ENCODE results near the gene UBE2G2.

Gene UBE2G2

DNA sequence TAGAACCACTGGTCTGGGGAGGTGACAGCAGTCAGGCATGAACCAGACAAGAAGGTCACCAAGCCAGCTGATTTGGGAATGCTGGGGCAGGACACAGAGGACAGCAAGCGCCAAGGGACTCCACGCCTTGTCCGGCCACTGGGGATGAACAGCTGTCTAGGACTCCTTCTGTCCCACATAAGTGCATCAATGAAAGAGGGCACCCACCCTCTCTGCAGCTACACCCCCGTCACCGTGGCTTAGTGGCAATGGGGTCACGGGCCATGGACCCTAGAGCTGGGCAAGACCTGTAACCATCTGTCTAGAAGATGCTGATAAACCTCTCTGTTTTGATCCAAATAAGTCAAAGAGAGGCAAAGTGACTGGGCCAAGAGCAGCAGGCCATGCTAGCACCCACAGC is 16.8 kb downstream of the UBE2G2 start:
- DNase-seq: no peak

DNA sequence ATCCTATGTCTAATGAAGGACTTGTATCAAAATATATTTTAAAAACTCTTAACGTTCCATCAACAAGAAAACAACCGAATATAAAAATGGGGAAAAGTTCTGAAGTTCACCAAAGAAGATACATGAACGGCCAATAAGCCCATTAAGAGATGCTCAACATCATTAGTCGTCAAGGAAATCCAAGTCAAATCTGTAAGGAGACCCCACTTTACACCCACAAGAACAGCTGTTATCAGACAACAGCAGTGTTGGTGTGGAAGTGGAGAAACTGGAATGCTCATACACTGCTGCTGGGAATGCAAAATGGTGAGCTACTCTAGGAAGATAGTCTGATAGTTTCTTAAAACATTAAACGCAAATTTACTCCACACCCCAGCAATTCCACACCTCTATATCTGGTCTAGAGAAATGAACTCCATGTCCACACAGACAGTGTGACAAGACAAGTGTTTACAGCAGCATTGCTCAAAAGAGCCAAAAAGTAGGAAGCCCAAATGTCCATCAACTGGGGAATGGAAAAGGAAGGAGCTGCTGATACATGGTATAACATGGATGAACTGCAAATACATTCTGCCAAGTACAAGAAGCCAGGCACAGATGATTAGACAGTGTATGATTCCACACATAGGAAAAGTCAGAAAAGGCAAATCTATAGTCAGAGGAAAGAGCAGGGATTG is 18.5 kb downstream of the UBE2G2 start:
- DNase-seq: no peak

DNA sequence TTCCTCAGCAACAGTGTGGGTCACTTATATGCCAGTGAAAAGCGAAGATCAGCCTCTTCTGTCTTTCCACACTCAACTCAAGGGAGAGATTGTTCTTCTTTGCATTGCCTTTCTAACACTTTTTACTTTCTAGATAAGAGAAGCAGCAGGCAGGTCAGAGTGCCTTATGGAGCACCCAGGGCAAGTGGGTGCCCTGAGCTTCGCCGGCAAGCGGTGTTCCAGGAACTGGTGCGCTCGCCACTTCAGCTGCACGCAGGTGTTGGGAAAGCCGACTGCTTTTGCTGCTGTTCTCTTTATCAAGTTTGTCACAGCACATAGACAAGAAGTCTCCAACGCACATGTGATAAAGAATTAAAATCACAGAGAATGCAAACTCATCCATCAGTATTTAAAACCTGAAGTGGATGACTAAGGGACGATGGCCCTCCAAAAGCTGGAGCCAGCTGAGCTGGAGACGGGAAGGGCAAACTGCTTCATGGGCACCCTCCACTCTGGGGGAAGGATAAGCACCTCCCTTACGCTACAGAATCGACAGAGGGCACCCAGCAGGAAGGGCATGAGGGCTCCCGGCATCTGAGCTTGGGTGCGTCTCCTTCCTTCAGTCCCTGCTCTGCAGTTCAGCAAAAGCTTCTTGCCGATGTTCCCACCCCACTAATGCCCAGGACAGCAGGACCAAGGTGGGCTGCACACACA is 20.7 kb downstream of the UBE2G2 start:
- no peak for DNase-seq

DNA sequence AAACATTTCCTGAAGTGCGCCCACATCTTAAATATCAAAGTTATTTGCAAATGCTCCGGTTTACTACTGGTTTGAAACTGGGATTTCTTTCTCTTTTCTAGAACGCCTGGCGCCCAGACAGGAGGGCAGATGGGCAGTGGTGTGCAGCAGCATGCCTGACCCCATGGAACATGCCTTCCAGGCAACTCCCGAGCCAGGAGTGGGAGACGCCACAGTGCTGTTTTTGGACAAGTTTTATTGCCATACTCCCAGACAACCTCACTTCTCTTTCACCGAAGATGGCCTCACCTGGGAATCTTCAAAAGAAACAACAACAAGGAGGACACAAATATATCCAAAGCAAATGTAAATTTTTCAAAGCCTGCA is 21.5 kb downstream of the UBE2G2 start:
- no peak for DNase-seq

DNA sequence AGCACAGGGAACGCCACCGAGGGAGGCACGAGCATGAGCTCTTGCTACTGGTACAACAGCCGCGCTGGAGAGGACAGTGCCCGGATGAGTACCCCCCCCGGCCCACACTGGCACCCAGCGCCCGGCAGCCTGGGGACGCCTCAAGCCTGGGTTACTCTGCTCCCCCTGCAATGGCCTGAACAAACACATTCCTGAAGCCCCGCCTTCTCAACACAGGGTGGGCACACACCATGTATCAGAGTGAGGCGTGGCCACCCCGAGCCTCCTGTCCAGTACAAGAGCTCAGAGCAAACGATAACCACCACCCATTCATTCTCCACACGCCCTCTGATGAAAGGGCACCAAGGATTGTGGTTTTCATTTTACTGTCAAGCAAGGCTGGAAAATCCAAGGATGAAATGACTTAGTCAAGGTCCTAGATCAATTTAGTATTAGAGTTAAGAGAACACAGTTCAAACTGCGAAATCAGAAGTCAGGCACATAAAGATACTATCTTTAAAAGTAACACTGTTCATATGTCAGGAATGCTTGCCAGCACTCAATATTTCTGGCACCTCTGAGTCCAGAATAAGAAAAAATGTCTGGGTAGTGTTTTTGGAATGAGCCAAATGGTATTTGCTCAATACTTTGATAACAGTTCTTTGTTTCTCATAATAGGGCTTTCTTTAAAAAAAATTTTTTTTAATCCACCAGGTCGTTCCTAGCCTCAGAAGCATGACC is 22.0 kb downstream of the UBE2G2 start:
- DNase-seq: no peak

DNA sequence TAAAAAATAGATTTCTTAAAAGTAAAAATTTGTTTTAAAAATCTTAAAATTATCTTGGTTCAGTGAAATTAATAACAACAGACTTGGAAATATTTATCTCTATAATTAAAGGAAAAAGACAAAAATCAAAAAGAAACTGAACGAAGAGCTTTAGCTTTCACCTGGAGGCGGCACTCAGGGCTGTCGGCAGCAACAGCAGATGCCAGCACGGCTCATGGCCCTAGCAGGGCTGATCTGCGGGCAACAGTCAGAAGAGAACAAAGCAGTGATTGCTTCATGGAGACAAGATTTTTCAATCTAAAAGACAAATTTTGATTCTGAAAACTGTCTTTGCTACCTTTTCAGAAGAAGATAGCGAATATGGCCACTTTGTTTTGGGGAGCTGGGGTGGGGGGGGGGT is 22.6 kb downstream of the UBE2G2 start:
- DNase-seq: no peak

DNA sequence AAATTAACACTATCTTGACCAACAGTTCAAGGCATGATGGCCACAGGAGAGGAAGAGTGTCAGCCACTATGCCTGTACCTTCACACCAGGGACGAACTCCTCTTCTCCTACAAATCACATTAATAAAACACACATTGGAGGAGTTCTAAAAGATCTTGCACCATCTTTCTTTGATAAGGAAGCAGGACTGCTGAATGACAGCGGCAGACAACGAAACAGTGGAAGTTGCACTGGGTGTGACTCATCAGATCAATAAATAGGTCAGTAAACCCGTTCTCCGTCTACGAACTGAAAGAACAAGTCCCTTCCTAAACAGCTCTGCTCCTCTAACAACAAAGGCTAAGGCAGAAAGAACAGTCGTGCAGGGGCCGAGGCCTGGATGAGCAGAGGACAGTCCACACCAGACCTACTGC is 23.1 kb downstream of the UBE2G2 start:
- no peak for DNase-seq

DNA sequence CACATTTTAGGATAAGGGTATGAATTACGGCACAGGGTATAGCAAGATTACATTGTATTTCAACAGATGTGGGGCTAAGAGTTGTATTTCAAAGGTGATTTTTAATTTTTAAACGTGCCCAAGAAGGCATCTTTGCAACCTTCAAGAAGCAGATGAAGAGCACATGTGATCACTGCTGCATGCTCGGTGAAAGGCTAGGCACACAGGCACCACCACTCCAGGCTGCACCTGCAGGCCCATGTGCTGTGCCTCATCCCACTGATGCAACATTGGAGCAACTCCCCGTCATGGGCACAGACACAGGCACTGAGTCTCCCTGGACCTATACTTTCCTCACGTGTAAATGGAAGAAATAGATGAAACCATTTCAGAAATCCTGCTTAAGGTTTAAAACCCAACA is 23.5 kb downstream of the UBE2G2 start:
- DNase-seq: no peak

DNA sequence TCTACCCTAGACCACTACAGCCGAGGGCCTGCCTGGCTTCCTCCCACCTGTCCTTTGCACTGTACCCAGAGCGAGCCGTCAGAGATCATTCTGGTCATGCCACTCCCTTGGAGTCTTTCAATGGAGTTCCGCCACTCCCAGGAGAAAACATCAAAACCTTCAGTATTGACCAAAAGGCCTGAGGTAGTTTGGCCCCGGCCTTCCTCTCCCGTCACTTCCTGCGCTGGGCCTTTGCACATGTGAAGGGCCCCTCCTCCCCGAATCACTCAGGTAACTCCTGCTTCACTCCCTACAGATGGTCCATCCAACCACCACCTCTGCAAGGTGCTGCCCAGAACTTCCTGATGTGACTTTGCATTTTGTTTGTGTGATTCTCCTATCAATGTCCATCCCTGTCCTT is 26.6 kb downstream of the UBE2G2 start:
- DNase-seq: no peak

DNA sequence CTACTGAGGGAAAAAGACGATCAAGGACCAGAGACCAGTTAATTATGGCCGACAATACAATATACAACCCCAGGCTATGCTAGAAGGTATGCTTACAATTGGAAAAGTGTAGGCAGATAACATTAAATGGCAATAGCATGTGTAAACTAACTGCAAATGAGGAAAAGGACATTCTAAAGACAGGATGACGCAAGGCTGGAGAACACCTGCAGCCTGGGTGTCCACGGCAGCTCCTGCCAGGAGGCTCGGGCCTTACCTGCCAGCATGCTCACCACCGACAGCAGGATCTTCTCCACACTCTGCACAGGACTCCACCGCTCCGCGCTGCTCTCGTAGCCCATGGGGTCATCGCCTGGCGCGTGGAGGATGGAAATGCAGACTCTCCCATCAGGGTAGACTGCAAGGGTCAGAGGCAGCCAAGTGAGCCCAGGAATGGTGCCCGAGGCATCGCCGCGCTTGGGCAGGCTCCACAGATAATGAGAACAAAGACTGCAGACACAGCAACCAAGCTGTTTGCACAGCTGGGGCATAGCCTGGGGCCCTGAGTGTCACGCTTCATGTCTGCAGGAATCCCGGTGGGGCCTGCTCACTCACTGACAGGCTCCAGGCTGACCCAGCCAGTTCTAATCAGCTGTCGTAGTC is 28.2 kb downstream of the UBE2G2 start:
- no peak for DNase-seq

DNA sequence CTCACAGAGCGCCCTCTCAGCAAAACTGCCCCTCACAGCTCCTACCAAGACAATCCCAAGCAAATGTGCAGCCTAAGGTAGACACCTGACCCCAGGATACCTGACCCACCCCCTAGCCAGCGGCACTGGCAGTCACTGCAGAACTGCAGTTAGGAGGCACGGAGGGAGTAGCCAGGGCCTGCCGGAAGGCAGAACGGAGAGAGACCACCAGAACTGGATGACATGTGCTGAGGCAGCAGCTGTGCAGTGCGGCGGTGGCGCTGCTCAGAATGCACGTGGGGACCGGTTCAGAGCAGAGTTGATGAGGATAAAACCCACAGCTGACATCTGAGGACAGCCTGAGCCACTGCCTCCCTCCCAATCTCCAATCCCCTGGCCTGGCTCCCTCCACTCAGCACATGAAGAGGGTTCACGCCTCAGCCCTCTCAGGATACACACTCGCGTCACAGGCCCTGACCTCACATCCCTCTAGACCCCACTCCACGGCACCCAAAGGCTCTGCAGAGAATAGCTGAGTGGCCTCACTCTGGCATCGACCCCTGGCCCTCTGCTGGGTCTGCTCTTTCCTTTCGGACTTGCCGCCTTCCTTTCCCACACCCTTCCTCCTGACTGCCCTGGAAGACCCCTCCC is 29.6 kb downstream of the UBE2G2 start:
- no peak for DNase-seq

DNA sequence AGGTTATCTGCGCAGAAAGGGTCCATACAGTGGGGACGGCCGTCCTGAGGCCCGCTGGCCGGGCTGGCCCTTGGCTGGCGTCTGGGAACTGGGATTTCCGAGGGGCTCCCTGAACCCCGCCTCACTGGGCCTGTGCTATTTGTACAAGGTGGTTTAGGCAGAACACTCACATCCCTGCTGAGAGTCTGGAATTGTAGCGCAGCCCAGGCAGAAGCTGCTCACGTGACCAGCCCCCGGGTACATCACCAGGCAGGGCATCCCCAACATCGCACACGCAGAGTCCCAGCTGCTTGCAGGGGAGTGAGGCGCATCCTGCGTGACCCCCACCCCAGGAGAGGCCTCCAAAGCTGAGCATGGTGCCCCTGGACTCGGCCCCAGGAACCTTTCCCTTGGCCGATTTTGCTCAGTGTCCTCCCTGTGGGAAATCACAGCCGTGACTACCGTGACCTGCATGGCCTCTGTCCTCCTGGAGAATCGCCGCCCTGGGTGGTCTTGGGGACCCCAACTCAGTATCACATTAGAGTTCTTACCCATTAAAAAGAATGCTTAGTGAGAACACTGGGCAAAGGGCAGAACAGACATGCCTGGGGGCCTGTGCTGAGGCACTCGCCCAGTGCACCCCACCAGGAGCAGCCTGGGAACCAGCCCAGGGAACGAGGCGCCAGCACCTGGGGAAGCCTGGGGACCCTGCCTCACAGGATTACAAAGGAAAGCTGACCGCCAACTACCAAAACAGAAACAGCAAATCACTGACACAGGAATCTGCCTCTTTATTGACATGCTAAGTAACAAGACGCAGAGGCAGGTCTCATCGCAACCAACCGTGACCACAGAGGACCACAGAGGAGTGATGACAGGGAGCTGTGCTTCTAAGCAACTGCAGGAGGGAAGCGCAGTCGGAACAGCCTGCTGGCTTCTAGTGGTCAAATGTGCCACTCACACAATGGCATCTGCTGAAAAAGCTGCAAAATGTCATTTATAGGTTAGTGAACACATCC is 33.5 kb downstream of the UBE2G2 start:
- no peak for DNase-seq

DNA sequence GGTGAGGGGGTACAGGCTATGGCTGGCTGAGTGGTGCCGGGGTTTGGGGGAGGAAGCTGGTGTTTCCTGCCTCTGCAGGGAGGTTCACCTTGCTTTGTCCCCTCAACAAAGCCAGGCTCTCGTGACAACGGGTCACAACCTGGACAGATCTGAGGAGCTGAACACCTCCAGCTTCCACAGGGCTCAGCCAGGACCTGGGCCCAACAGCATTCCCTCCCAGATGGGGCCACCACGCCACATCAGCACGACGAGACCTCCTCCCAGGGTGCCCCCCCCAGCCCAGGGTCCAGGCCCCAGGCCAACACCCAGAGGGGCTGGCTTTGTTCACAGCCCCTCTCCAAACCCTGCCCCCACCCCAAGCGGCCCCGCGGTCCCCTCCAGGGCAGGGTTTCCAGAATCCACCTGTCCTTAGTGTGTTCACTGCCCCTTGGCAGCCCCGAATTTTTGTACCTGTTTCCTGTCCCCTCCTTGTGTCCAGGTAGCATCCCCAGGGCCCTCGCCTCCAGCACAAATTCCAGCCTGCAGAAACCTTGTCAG is 34.7 kb downstream of the UBE2G2 start:
- DNase-seq: no peak

DNA sequence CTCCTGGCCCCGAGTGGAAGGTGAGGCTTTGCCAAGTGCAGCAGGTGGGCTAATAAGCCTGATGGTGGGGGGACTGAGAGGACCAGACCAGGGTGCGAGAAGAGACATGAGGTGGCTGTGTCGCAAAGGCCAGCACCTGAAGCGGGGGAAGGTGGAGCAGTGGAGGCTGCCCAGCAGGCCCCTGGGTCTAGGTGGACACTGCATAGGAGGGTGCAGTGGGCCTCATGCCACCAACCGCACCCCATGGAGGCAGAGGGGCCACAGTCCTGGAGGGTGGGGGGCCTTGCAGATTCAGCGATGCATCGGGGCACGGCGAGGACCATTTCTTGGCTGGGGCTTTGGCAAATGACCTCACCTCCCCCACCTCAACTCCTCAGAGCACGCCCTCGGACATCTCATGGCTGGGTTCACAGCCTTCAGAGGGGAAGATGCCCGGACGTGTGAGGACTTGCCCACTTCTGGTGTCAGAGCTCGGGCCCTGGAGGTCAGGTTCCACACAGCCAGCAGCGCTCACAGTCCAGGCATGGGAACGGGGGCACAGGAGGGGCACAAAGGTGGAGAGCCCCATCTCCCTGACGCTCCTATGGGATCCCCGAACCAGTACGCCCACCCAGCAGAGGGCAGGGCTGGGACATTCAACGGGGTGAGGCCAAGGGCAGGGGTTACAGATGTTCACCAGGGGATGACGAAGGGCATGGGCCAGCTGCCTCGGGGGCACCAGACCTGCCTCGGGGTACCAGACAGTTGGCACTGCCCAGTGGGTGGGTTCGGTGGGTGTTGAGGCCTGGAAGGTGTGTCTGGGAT is 35.4 kb downstream of the UBE2G2 start:
- no peak for DNase-seq

DNA sequence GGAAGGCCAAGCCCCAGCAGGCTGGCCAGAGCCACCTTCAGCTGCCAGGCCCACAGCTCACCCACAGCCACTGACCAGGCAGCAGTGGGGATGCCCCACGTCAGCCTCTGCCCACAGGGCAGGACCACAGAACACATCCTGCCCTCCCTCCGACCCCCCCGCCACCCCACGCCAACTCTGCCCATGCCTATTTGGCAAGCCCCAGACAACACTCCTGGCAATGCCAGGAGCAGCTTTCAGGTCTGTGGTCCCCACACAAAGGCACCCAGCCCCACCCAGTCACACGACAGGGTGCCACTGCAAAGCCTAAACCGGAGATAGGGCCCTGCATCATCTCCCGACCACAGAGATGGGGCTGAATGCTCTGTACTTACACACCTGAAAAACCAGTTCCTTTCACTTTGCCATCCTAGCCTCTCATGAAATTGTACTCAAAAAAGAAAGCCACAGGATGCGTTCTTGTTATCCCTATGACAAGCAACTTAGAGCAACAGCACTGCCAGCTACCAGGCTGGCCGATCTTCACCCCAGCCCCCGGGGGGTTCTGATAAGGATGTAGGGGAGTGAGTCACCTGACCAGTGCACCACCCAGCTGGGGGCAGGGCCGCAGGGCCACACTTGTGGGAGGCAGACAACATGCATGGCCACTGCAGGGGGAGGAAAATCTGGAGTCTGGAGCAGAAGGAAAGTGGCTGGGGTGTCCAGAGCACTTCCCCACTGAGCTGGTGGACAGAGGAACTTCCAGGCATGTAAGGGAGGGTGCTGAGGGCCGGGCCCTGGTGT is 36.2 kb downstream of the UBE2G2 start:
- no peak for DNase-seq

DNA sequence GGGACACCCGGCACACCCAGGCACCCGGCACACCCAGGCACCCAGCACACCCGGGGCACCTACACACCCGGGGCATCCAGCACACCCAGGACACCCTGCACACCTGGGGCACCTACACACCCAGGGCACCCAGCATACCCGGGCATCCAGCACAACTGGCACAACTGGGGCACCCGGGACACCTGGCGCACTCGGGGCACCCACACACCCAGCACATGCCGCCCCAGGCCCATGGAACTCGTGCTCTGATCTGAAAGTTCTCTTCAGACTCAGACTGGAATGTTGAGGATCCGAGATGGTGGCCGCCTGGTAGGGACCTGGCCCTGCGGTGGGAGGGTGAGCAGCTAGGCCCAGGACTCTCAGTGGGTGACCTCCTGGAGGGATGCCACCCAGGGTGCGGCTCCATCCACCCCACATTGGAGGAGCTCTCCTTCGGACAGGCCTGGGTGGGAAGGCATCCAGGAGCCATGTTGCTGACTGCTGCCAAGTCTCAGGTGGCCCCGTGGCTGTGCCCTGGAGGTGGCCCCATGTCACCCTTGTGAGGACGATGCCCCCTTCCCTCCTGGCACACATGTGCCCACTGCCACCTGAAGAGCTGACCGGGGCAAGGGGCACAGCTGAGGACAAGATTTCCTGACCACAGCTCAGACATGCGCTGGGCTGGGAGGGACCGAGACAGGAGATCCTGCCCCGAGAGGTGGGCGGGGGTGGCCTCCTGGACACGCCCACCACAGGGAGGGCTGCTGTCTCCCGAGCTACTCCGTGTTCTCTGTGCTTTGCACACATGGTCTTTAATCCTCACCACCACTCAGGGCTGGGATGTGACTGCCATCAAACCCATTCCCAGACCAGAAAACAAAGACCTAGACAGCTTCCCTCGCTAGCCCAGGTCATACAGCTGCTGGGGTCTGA is 37.0 kb downstream of the UBE2G2 start:
- DNase-seq: no peak

DNA sequence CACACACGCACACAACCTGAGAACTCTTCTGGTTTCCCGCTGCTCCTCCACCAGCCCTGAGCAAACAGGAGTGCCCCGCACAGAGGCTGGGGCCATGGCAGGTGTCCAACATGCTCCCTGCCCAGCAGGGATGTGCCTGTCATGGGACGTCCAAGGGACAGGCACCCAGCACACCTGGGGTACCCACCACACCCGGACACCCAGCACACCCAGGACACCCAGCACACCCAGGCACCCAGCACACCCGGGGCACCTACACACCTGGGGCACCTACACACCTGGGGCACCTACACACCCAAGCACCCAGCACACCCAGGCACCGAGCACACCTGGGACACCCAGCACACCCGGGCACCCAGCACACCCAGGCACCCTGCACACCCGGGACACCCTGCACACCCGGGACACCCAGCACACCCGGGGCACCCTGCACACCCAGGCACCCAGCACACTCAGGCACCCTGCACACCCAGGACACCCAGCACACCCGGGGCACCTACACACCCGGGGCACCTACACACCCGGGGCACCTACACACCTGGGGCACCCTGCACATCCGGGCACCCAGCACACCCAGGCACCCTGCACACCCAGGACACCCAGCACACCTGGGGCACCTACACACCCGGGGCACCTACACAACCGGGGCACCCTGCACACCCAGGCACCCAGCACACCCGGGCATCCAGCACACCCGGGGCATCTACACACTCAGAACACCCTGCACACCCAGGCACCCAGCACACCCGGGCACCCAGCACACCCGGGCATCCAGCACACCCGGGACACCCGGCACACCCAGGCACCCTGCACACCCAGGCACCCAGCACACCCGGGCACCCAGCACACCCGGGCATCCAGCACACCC is 37.9 kb downstream of the UBE2G2 start:
- no peak for DNase-seq

DNA sequence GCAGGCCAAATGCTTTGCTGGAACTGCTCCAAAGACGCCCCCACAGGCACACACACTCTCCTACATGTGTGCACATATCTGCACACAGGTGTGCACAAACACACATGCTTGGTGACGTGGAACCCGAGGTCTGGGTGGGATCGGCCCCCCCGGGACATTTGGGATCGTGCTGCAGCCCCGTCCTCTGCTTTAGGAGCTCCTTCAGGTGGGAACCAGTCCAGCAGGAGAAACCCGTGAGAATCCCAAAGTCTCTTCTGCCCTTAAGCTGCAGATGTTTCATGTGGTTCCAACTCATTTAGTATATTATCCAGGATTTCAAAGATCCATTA is 38.6 kb downstream of the UBE2G2 start:
- DNase-seq: no peak
